H1 (cell line): ENCODE measurements around the gene AP5Z1. TPM values are rescaled to one million over a fixed set of nuclear protein-coding genes. Genes with fewer than 3 reads are reported as not detected.

Source experiments
- CTCF ChIA-PET: fragments of 300-600 bp; sonication (Branson Sonifier 250); formaldehyde crosslinking; loops from one replicate; lab custom pipeline; 2021; ENCODE audit not compliant: partially characterized antibody; lab: Charles Lee
- POLR2A ChIA-PET: fragments of 300-600 bp; sonication (Branson Sonifier 250); formaldehyde crosslinking; loops from one replicate; lab custom pipeline; 2021; ENCODE audit warnings: inconsistent platforms; ENCODE audit not compliant: partially characterized antibody; lab: Charles Lee
- DNase-seq, 2 experiments: peaks; one replicate each; pipeline versions ENCODE4 v3.0.0 to v3.0.0-alpha.2; 2010 to 2022; ENCODE audit warnings: low spot score in 2 of 2, low read depth in 1 of 2, mixed read lengths in 1 of 2
- FAIRE-seq: peaks from 2 replicates; lab custom pipeline; 2011; peaks lifted over from hg19 to GRCh38; lab: Jason Lieb, UNC
- H2AFZ ChIP-seq: 2 replicates; pipeline ENCODE4 v1.8.1; 2012; ENCODE audit warnings: low read length, inconsistent platforms
- H2AK5ac ChIP-seq: 2 replicates; pipeline ENCODE4 v1.6.1; 2013; ENCODE audit warnings: low read depth, low read length
- H2BK120ac ChIP-seq: replicated peaks from 2 replicates; pipeline ENCODE3; 2013; ENCODE audit warnings: low read depth, low read length, inconsistent platforms
- H2BK12ac ChIP-seq: 2 replicates; pipeline ENCODE4 v1.6.1; 2013; ENCODE audit warnings: low read depth, low read length
- H2BK15ac ChIP-seq: 2 replicates; pipeline ENCODE4 v1.6.1; 2013; ENCODE audit warnings: low read length
- H2BK20ac ChIP-seq: 2 replicates; pipeline ENCODE4 v1.6.1; 2013; ENCODE audit warnings: low read length
- H2BK5ac ChIP-seq: 2 replicates; pipeline ENCODE4 v1.6.1; 2013; ENCODE audit warnings: low read depth, low read length
- H3K14ac ChIP-seq: 2 replicates; pipeline ENCODE4 v1.6.1; 2013; ENCODE audit warnings: inconsistent platforms; ENCODE audit not compliant: insufficient read length
- H3K18ac ChIP-seq: 2 replicates; pipeline ENCODE4 v1.6.1; 2013; ENCODE audit warnings: low read length; ENCODE audit errors: extremely low read depth
- H3K23ac ChIP-seq: 2 replicates; pipeline ENCODE4 v1.6.1; 2013; ENCODE audit warnings: inconsistent platforms; ENCODE audit not compliant: insufficient read length
- H3K23me2 ChIP-seq: 2 replicates; pipeline ENCODE4 v1.6.1; 2013; ENCODE audit warnings: low read depth, low read length
- H3K27ac ChIP-seq: 2 replicates; pipeline ENCODE4 v1.6.1; 2011; ENCODE audit warnings: low read depth, low read length, inconsistent platforms
- H3K27me3 ChIP-seq, 4 experiments: replicated peaks in 1 of 4; 1 replicate in 1 of 4; 2 replicates in 3 of 4; pipeline versions ENCODE4 v1.6.1 to v1.8.1; 2011 to 2013; ENCODE audit warnings: low read length in 3 of 4, mild to moderate bottlenecking in 3 of 4, inconsistent platforms in 2 of 4, mixed read lengths in 2 of 4, moderate library complexity in 1 of 4; ENCODE audit not compliant: control insufficient read depth in 3 of 4, insufficient read depth in 3 of 4; ENCODE audit errors: extremely low read depth in 1 of 4
- H3K36me3 ChIP-seq, 4 experiments: 2 replicates each; pipeline versions ENCODE4 v1.6.1 to v1.8.1; 2011 to 2013; ENCODE audit warnings: mild to moderate bottlenecking in 4 of 4, low read length in 3 of 4, moderate library complexity in 2 of 4, control low read depth in 1 of 4, inconsistent platforms in 1 of 4; ENCODE audit not compliant: insufficient read depth in 4 of 4, control insufficient read depth in 2 of 4
- H3K4ac ChIP-seq: replicated peaks from 2 replicates; pipeline ENCODE3; 2013; ENCODE audit warnings: low read length, low read depth, mixed read lengths, inconsistent platforms; ENCODE audit not compliant: insufficient read length
- H3K4me1 ChIP-seq, 4 experiments: replicated peaks in 1 of 4; 1 replicate in 1 of 4; 2 replicates in 3 of 4; pipeline versions ENCODE4 v1.6.1 to v1.8.1; 2011 to 2013; ENCODE audit warnings: low read length in 3 of 4, inconsistent platforms in 2 of 4, mixed read lengths in 1 of 4; ENCODE audit not compliant: insufficient read depth in 4 of 4, control insufficient read depth in 3 of 4
- H3K4me2 ChIP-seq, 2 experiments: 2 replicates each; pipeline versions ENCODE4 v1.6.1 to v1.8.1; 2011 to 2013; ENCODE audit warnings: low read depth in 2 of 2, low read length in 2 of 2, control low read depth in 1 of 2, inconsistent platforms in 1 of 2, mild to moderate bottlenecking in 1 of 2; ENCODE audit not compliant: insufficient read depth in 1 of 2
- H3K4me3 ChIP-seq, 4 experiments: fragments of 200-600, 300-600 bp in 1 of 4; sonication (generic), shearing (Covaris generic), sonication (Bioruptor Twin) in 1 of 4; 2 replicates each; pipeline versions ENCODE4 v1.5.1 to v1.8.1; 2011 to 2016; ENCODE audit warnings: low read length in 4 of 4, low read depth in 3 of 4, control low read depth in 2 of 4, inconsistent platforms in 2 of 4, mild to moderate bottlenecking in 2 of 4, mixed read lengths in 1 of 4, moderate library complexity in 1 of 4; ENCODE audit not compliant: insufficient read depth in 2 of 4; ENCODE audit errors: extremely low read depth in 1 of 4
- H3K56ac ChIP-seq: replicated peaks from 2 replicates; pipeline ENCODE3; 2013; ENCODE audit warnings: low read depth, mild to moderate bottlenecking, mixed read lengths, low read length, inconsistent platforms; ENCODE audit not compliant: insufficient read length
- H3K79me1 ChIP-seq: 2 replicates; pipeline ENCODE4 v1.6.1; 2013; ENCODE audit warnings: low read depth, low read length, control low read depth
- H3K79me2 ChIP-seq, 2 experiments: 2 replicates each; pipeline versions ENCODE4 v1.6.1 to v1.8.1; 2012 to 2013; ENCODE audit warnings: low read length in 2 of 2, mild to moderate bottlenecking in 2 of 2, inconsistent platforms in 1 of 2; ENCODE audit not compliant: insufficient read depth in 2 of 2, control insufficient read depth in 1 of 2
- H3K9ac ChIP-seq, 4 experiments: replicated peaks in 1 of 4; 1 replicate in 1 of 4; 2 replicates in 3 of 4; pipeline versions ENCODE4 v1.6.1 to v1.8.1; 2011 to 2013; ENCODE audit warnings: low read depth in 3 of 4, low read length in 3 of 4, control low read depth in 2 of 4, mild to moderate bottlenecking in 2 of 4, moderate library complexity in 2 of 4, inconsistent platforms in 1 of 4; ENCODE audit errors: extremely low read depth in 1 of 4
- H3K9me3 ChIP-seq, 2 experiments: 2 replicates each; pipeline versions ENCODE4 v1.6.1 to v1.8.1; 2012 to 2013; ENCODE audit warnings: mild to moderate bottlenecking in 2 of 2, moderate library complexity in 2 of 2, control low read depth in 1 of 2, inconsistent platforms in 1 of 2, low read depth in 1 of 2, low read length in 1 of 2, mixed read lengths in 1 of 2; ENCODE audit not compliant: insufficient read depth in 2 of 2
- H4K20me1 ChIP-seq, 2 experiments: replicated peaks in 1 of 2; 2 replicates each; pipeline versions ENCODE3 to v1.8.1; 2011 to 2013; ENCODE audit warnings: inconsistent platforms in 2 of 2, low read length in 2 of 2, mild to moderate bottlenecking in 1 of 2; ENCODE audit not compliant: insufficient read depth in 2 of 2, control insufficient read depth in 1 of 2
- H4K5ac ChIP-seq: 2 replicates; pipeline ENCODE4 v1.6.1; 2013; ENCODE audit warnings: low read length, low read depth, mixed read lengths, inconsistent platforms; ENCODE audit not compliant: insufficient read length
- H4K8ac ChIP-seq: 2 replicates; pipeline ENCODE4 v1.8.0; 2013; ENCODE audit warnings: mild to moderate bottlenecking, moderate library complexity, low read length, inconsistent platforms; ENCODE audit not compliant: insufficient read depth; ENCODE audit errors: extremely low read depth
- H4K91ac ChIP-seq: replicated peaks from 2 replicates; pipeline ENCODE3; 2013; ENCODE audit warnings: low read length, mixed read lengths, inconsistent platforms; ENCODE audit not compliant: insufficient read length
- ATF3 ChIP-seq: IDR thresholded peaks from 2 replicates; pipeline ENCODE4 v1.6.1; 2011; ENCODE audit warnings: low read depth, mild to moderate bottlenecking, low read length; ENCODE audit not compliant: insufficient read depth
- BRCA1 ChIP-seq: IDR thresholded peaks from 2 replicates; pipeline ENCODE4 v1.6.1; 2012; ENCODE audit warnings: low read depth, low read length, improper control_type of control experiment
- CBX5 ChIP-seq: fragments of 300-800, 300-1000 bp; sonication (generic); IDR thresholded peaks from 2 replicates; pipeline ENCODE4 v1.7.1; 2016; ENCODE audit warnings: antibody characterized with exemption, low read length, low read depth
- CHD1 ChIP-seq: IDR thresholded peaks from 2 replicates; pipeline ENCODE4 v1.6.1; 2012; ENCODE audit warnings: low read depth, low read length, improper control_type of control experiment
- EGR1 ChIP-seq: IDR thresholded peaks from 2 replicates; pipeline ENCODE4 v1.6.1; 2011; ENCODE audit warnings: low read depth, low read length, borderline replicate concordance
- EP300 ChIP-seq, 2 experiments: IDR thresholded peaks; 1 replicate in 1 of 2; 2 replicates in 1 of 2; pipeline ENCODE4 v1.6.1; 2011 to 2012; ENCODE audit warnings: low read depth in 2 of 2, low read length in 2 of 2, mild to moderate bottlenecking in 2 of 2, borderline replicate concordance in 1 of 2, inconsistent platforms in 1 of 2, moderate library complexity in 1 of 2
- EZH2 ChIP-seq: fragments of 200-600 bp; sonication (generic); IDR thresholded peaks from 2 replicates; pipeline ENCODE4 v1.7.1; 2012; ENCODE audit warnings: low read depth, mild to moderate bottlenecking, moderate library complexity, low read length, inconsistent platforms; ENCODE audit not compliant: severe bottlenecking
- GTF2F1 ChIP-seq: IDR thresholded peaks from 2 replicates; pipeline ENCODE4 v1.6.1; 2012; ENCODE audit warnings: low read depth, low read length, improper control_type of control experiment, borderline replicate concordance
- JUN ChIP-seq: IDR thresholded peaks from 2 replicates; pipeline ENCODE4 v1.6.1; 2011; ENCODE audit warnings: low read depth, mild to moderate bottlenecking, improper control_type of control experiment, low read length
- RFX5 ChIP-seq: IDR thresholded peaks from 2 replicates; pipeline ENCODE4 v1.6.1; 2011; ENCODE audit warnings: low read depth, low read length, improper control_type of control experiment, borderline replicate concordance
- SRF ChIP-seq: IDR thresholded peaks from 2 replicates; pipeline ENCODE4 v1.6.1; 2011; ENCODE audit warnings: mild to moderate bottlenecking, low read depth, low read length, moderate library complexity
- YY1 ChIP-seq: IDR thresholded peaks from 2 replicates; pipeline ENCODE4 v1.6.1; 2011; ENCODE audit warnings: low read depth, mild to moderate bottlenecking, low read length
- WGBS, 2 experiments: shearing (Covaris generic) in 1 of 2; methylation state at CpG; one replicate each; pipeline versions ENCODE4 v1.1.6 to v1.1.7; 2013 to 2015; ENCODE audit warnings: low lambda C conversion rate in 2 of 2, mixed read lengths in 2 of 2, inconsistent platforms in 1 of 2, low coverage in 1 of 2, missing lambda C conversion rate in 1 of 2; ENCODE audit not compliant: insufficient replicate concordance in 2 of 2, insufficient coverage in 1 of 2, insufficient read length in 1 of 2; ENCODE audit errors: extremely low coverage in 1 of 2, missing lambda C conversion rate in 1 of 2; 5-methylcytosine and 5-hydroxymethylcytosine counted together
- polyA plus RNA-seq, 7 experiments: library from polyadenylated mRNA; depleted of rRNA in 3 of 7; stranded (reverse) in 5 of 7; unstranded in 2 of 7; fragments of >200 nt in 5 of 7; fragments of 200-250 nt in 2 of 7; gene quantifications; 1 replicate in 5 of 7; 2 replicates in 1 of 7; 4 replicates in 1 of 7; pipeline versions ENCODE4 v1.2.1 to v1.2.3, GENCODE V29; 2011 to 2013; ENCODE audit warnings: missing spikeins in 2 of 7, mixed read lengths in 2 of 7
- total RNA-seq: library from RNA; stranded (reverse); fragmentation: NEBNext Ultra II Directional; extraction: Animal tissue kit (Norgen Biotek cat#: 25700); gene quantifications from 2 replicates; pipeline ENCODE4 v1.2.1, GENCODE V29; 2021

Gene AP5Z1
- total and polyA plus RNA-seq, 2 of the 8 experiments (the other 6 are each of a cell fraction or from before 2014, with no cell fraction given): 24.0 to 24.7 TPM

GRCh38 chr7:4787947-4788626 is 12.7 kb downstream of the AP5Z1 start:
- FAIRE-seq (no peak), DNase-seq (no peak)
- H3K79me2 ChIP-seq: no peaks in the 10 kb centered on the region
- H2BK12ac ChIP-seq: no peak overlapping the region
- no peak overlapping the region for H3K4me2 ChIP-seq
- no peak overlapping the region for H3K4ac ChIP-seq
- ChIA-PET CTCF (interaction anchor here (2.3 kb wide), 1 partner anchor 10 kb away, joined by 8 read pairs; no protein-coding TSS in a partner anchor), POLR2A (interaction anchor here (1.8 kb wide), 1 partner anchor 13 kb away, joined by 4 read pairs; the partner anchor contains the start of gene AP5Z1)
- H2BK20ac ChIP-seq: no peak overlapping the region
- no peak overlapping the region for H2AFZ ChIP-seq
- H3K23me2 ChIP-seq: peaks cover 7% of the 10 kb centered on the region; the same call in 1 of the 2 replicates
- no peak overlapping the region for H3K27ac ChIP-seq
- H3K14ac ChIP-seq: no peak overlapping the region
- no peak overlapping the region for H4K91ac ChIP-seq
- no peaks in the 10 kb centered on the region for H3K9me3 ChIP-seq
- no peak overlapping the region for H3K4me3 ChIP-seq
- H3K23ac ChIP-seq: no peak overlapping the region
- peaks cover 0 to 3% (median 1%) of the 10 kb centered on the region in 4 experiments; a peak in 4 of 7 replicates for H3K4me1 ChIP-seq
- no peak overlapping the region for H2AK5ac ChIP-seq
- H3K36me3 ChIP-seq: peaks cover 3 to 48% (median 9%) of the 10 kb centered on the region in 4 experiments; a peak in 5 of 8 replicates
- H2BK120ac ChIP-seq: no peak overlapping the region
- H3K27me3 ChIP-seq: no peaks in the 10 kb centered on the region
- H4K5ac ChIP-seq: no peak overlapping the region
- no peak overlapping the region for H3K18ac ChIP-seq
- H3K56ac ChIP-seq: no peak overlapping the region
- H2BK15ac ChIP-seq: no peak overlapping the region
- peaks cover 0 to 6% of the 10 kb centered on the region in 2 experiments for H4K20me1 ChIP-seq
- H4K8ac ChIP-seq: no peak overlapping the region
- no peak overlapping the region for H2BK5ac ChIP-seq
- H3K9ac ChIP-seq: no peak overlapping the region
- 96% methylated on average over 22 of the region's 23 CpGs; no CpG with 5 or more reads in 1 of the 2 experiments for WGBS, 2 experiments
- no peaks in the 10 kb centered on the region for H3K79me1 ChIP-seq
- no peak for TF ChIP-seq BRCA1
- no peak for TF ChIP-seq EZH2
- TF ChIP-seq SRF: no peak
- TF ChIP-seq RFX5: no peak
- no peak for TF ChIP-seq YY1
- TF ChIP-seq EP300 (IDR thresholded peaks at IDR 0.05; ENCODE audit: borderline replicate concordance in 1 of 2, low read depth in 2 of 2, low read length in 2 of 2): no peak
- TF ChIP-seq CBX5: no peak
- no peak for TF ChIP-seq CHD1
- no peak for TF ChIP-seq EGR1
- TF ChIP-seq GTF2F1: no peak
- no peak for TF ChIP-seq JUN
- no peak for TF ChIP-seq ATF3
